ENCODE results near the gene RAC3. TPM values are rescaled to one million over a fixed set of nuclear protein-coding genes. Genes with fewer than 3 reads are reported as not detected.
A peak's percentile ranks its signal among the peaks of the same experiment; 100 is the strongest.

RAC3 gene
- total RNA-seq, 1 experiment from 2014 or later: 84.8 TPM

DNA sequence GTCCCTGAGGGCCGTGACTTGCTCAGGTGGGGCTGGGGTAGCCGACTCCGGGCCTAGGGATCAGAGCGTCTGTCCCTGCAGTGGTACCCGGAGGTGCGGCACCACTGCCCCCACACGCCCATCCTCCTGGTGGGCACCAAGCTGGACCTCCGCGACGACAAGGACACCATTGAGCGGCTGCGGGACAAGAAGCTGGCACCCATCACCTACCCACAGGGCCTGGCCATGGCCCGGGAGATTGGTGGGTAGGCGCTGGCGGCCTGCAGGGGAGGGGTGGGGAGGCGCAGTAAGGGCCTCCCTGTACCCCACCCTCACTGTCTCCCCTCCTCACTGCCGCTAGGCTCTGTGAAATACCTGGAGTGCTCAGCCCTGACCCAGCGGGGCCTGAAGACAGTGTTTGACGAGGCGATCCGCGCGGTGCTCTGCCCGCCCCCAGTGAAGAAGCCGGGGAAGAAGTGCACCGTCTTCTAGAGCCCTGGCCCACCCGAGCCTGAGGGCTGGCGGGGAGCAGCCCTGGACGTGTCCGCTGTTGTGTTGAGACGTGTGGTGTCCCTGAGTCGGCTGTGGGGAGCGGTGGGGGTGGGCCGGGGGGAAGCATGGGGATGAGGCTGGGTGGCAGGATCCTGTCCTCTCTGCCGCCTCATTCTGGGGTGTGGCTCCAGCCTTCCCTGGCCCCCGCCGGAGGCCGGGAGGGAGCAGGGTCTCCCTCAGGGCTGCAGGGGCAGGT is 2.0 kb downstream of the RAC3 start:
- Histone ChIP-seq H3K27me3 (ENCODE audit: insufficient read depth, low read length) (no peaks in the 10 kb centered on the region; the same call in 1 of the 2 replicates), H3T11ph (ENCODE audit: low read length) (no peak overlapping the region), H2BK12ac (ENCODE audit: insufficient read length, low read depth, low read length) (no peak overlapping the region), H2AFZ (ENCODE audit: low read length) (no peak overlapping the region), H3K9me3 (ENCODE audit: control insufficient read depth, low read depth, low read length) (no peaks in the 10 kb centered on the region), H2BK120ac (ENCODE audit: low read depth, low read length, poor library complexity, severe bottlenecking) (no peak overlapping the region), H4K20me1 (ENCODE audit: control insufficient read depth, insufficient read depth, insufficient read length) (no peaks in the 10 kb centered on the region), H3K18ac (ENCODE audit: insufficient read length, low read depth, low read length) (no peak overlapping the region), H3K27ac (ENCODE audit: insufficient read length, low read depth, low read length) (no peak overlapping the region), H3K23me2 (ENCODE audit: insufficient read length, low read depth, low read length, poor library complexity, severe bottlenecking) (peaks cover 8% of the 10 kb centered on the region), H4K8ac (replicated peaks; ENCODE audit: insufficient read length, low read depth, low read length) (no peak overlapping the region), H4K5ac (ENCODE audit: insufficient read length, low read depth, low read length) (no peak overlapping the region), H2BK15ac (ENCODE audit: low read depth, low read length) (no peak overlapping the region), H2BK5ac (ENCODE audit: insufficient read length, low read length) (no peak overlapping the region), H3K56ac (ENCODE audit: insufficient read length, low read depth, low read length) (no peak overlapping the region), H3K4me1 (ENCODE audit: insufficient read depth, low read length) (no peaks in the 10 kb centered on the region), H3K79me2 (ENCODE audit: insufficient read depth, low read length) (no peaks in the 10 kb centered on the region), H3K9ac (ENCODE audit: extremely low read depth, insufficient read length, low read length) (no peak overlapping the region), H2BK20ac (ENCODE audit: low read depth, low read length, poor library complexity, severe bottlenecking) (no peak overlapping the region), H2AK5ac (ENCODE audit: insufficient read length, low read length) (no peak overlapping the region), H3K4ac (ENCODE audit: low read depth, low read length) (no peak overlapping the region), H3K23ac (ENCODE audit: insufficient read length, low read depth, low read length) (no peak overlapping the region), H3K14ac (ENCODE audit: insufficient read depth, low read length) (no peak overlapping the region), H4K91ac (ENCODE audit: insufficient read length, low read depth, low read length) (no peak overlapping the region), H3K4me2 (ENCODE audit: insufficient read depth, insufficient read length, low read length) (no peak overlapping the region), H3K79me1 (ENCODE audit: insufficient read depth, low read depth, low read length, poor library complexity, severe bottlenecking) (no peaks in the 10 kb centered on the region)
- TF ChIP-seq, protein P1, sequence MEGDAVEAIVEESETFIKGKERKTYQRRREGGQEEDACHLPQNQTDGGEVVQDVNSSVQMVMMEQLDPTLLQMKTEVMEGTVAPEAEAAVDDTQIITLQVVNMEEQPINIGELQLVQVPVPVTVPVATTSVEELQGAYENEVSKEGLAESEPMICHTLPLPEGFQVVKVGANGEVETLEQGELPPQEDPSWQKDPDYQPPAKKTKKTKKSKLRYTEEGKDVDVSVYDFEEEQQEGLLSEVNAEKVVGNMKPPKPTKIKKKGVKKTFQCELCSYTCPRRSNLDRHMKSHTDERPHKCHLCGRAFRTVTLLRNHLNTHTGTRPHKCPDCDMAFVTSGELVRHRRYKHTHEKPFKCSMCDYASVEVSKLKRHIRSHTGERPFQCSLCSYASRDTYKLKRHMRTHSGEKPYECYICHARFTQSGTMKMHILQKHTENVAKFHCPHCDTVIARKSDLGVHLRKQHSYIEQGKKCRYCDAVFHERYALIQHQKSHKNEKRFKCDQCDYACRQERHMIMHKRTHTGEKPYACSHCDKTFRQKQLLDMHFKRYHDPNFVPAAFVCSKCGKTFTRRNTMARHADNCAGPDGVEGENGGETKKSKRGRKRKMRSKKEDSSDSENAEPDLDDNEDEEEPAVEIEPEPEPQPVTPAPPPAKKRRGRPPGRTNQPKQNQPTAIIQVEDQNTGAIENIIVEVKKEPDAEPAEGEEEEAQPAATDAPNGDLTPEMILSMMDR (conservative IDR thresholded peaks at IDR 0.05): no peak
- no peak overlapping the region for H3K27ac Mint-ChIP-seq
- peaks cover 4% of the 10 kb centered on the region for H3K27me3 Mint-ChIP-seq (ENCODE audit: low read depth)
- peak overlapping the region in 1 of 2 experiments; percentile 77; a peak in 2 of 5 replicates for H3K4me3 Mint-ChIP-seq
- no peaks in the 10 kb centered on the region for H3K9me3 Mint-ChIP-seq
- peaks cover 8 to 21% (median 16%) of the 10 kb centered on the region in 3 experiments; a peak in 6 of 7 replicates for H3K36me3 Mint-ChIP-seq (ENCODE audit: insufficient read depth in 1 of 3, low read depth in 3 of 3)
- no peak for DNase-seq
- peaks cover 7 to 24% of the 10 kb centered on the region in 2 experiments for H3K4me1 Mint-ChIP-seq
- WGBS (ENCODE audit: extremely low coverage, insufficient read length, low lambda C conversion rate): no CpG with 5 or more reads among the region's 38 CpGs

Data from H9 (cell line).